ENCODE measurements around the gene SUDS3. TPM values are rescaled to one million over a fixed set of nuclear protein-coding genes. Genes with fewer than 3 reads are reported as not detected.

Gene SUDS3
- polyA plus RNA-seq, 1 donor (not counting 4 experiments of a cell fraction or from before 2014, with no cell fraction given) = 32.4 TPM

DNA sequence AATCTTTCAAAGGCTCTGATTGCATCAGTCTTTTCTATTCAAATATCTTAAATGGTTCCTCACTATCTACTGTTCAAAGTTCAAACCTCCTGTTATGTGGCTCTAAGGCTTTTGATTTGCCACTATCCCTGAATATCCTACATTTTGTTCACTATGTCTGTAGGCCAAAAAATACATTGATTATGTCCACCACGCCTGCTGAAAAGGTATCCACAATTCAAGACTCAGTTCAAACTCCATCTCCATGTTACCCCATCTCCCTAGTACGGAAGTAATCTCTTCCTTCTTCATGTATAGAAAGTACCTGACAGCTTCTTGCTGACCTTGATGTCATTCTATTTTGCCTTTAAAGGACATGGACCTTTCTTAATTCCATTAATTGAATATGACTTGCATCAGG lies 28.4 kb upstream of the SUDS3 start:
- DNase-seq (ENCODE audit: low read depth, low spot score) = no peak
- no peaks in the 10 kb centered on the region for H3K9me3 ChIP-seq (ENCODE audit: control insufficient read depth, low read depth, low read length)
- H3K4me2 ChIP-seq (ENCODE audit: control insufficient read depth, extremely low read depth, insufficient read depth, low read depth, low read length) = no peak overlapping the region
- no peak overlapping the region for H2AFZ ChIP-seq (ENCODE audit: control insufficient read depth, low read length)
- peaks cover 0 to 2% of the 10 kb centered on the region in 2 experiments for H3K36me3 ChIP-seq (ENCODE audit: control insufficient read depth in 2 of 2, extremely low read depth in 1 of 2, insufficient read depth in 2 of 2, low read length in 2 of 2)
- no peaks in the 10 kb centered on the region for H3K9me1 ChIP-seq (ENCODE audit: control insufficient read depth, extremely low read depth, insufficient read depth, low read length)
- no peak for FAIRE-seq
- H3K4me3 ChIP-seq (ENCODE audit: control insufficient read depth in 2 of 3, extremely low read depth in 1 of 3, insufficient read depth in 2 of 3, low read depth in 1 of 3, low read length in 3 of 3) = no peak overlapping the region
- H3K79me2 ChIP-seq (ENCODE audit: control insufficient read depth, insufficient read depth, low read length) = peaks cover 39% of the 10 kb centered on the region
- no peak overlapping the region for H3K27ac ChIP-seq (ENCODE audit: control insufficient read depth, insufficient read depth, low read length)
- dilution Hi-C loops (cut with MboI; ENCODE audit: extremely low pct_ligation_motif_present, low sequenced_read_pairs) = no loop called here
- no peaks in the 10 kb centered on the region for H4K20me1 ChIP-seq (ENCODE audit: control insufficient read depth, extremely low read depth, insufficient read depth, low read length)
- TF ChIP-seq, protein P1, sequence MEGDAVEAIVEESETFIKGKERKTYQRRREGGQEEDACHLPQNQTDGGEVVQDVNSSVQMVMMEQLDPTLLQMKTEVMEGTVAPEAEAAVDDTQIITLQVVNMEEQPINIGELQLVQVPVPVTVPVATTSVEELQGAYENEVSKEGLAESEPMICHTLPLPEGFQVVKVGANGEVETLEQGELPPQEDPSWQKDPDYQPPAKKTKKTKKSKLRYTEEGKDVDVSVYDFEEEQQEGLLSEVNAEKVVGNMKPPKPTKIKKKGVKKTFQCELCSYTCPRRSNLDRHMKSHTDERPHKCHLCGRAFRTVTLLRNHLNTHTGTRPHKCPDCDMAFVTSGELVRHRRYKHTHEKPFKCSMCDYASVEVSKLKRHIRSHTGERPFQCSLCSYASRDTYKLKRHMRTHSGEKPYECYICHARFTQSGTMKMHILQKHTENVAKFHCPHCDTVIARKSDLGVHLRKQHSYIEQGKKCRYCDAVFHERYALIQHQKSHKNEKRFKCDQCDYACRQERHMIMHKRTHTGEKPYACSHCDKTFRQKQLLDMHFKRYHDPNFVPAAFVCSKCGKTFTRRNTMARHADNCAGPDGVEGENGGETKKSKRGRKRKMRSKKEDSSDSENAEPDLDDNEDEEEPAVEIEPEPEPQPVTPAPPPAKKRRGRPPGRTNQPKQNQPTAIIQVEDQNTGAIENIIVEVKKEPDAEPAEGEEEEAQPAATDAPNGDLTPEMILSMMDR (optimal IDR thresholded peaks at IDR 0.05 in 1 of 3, IDR thresholded peaks at IDR 0.05 in 1 of 3, conservative IDR thresholded peaks at IDR 0.05 in 1 of 3; ENCODE audit: extremely low read depth in 1 of 3, insufficient read depth in 2 of 3, low read length in 3 of 3) = no peak
- TF ChIP-seq EZH2 (IDR thresholded peaks at IDR 0.05; ENCODE audit: low read length) = no peak
- H3K4me1 ChIP-seq (ENCODE audit: control insufficient read depth, extremely low read depth, insufficient read depth, low read length) = no peaks in the 10 kb centered on the region
- H3K27me3 ChIP-seq (ENCODE audit: control insufficient read depth, extremely low read depth, insufficient read depth, low read length) = no peaks in the 10 kb centered on the region
- H3K9ac ChIP-seq (ENCODE audit: control insufficient read depth, extremely low read depth, insufficient read depth, low read length) = no peak overlapping the region

DNA sequence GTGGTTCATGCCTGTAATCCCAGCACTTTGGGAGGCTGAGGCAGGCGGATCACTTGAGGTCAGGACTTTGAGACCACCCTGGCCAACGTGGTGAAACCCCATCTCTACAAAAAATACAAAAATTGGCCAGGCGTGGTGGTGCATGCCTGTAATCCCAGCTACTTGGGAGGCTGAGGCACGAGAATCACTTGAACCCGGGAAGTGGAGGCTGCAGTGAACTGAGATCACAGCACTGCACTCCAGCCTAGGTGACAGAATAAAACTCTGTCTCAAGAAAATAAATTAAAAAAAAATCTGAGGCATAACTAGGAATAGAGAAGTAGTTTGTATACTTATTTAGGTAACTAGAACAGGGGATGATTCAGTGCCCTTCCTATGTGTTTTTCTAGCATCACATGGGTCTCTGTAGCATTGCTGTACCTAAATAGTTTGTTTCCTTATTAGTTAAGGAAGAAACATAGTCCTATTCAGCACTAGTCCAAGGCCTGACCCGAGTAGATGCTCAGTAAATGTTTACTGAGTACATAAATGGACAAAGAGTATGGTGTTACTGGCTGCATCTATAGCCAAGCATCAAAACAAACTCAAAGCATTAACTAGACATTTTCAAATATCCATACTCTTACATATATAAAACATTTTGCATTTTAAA lies 25.3 kb upstream of the SUDS3 start:
- H3K9me1 ChIP-seq (ENCODE audit: control insufficient read depth, extremely low read depth, insufficient read depth, low read length) = no peaks in the 10 kb centered on the region
- no peak overlapping the region for H3K4me3 ChIP-seq (ENCODE audit: control insufficient read depth in 2 of 3, extremely low read depth in 1 of 3, insufficient read depth in 2 of 3, low read depth in 1 of 3, low read length in 3 of 3)
- H3K9ac ChIP-seq (ENCODE audit: control insufficient read depth, extremely low read depth, insufficient read depth, low read length) = no peak overlapping the region
- H3K27ac ChIP-seq (ENCODE audit: control insufficient read depth, insufficient read depth, low read length) = no peak overlapping the region
- dilution Hi-C loops (cut with MboI; ENCODE audit: extremely low pct_ligation_motif_present, low sequenced_read_pairs) = no loop called here
- no peaks in the 10 kb centered on the region for H3K9me3 ChIP-seq (ENCODE audit: control insufficient read depth, low read depth, low read length)
- H2AFZ ChIP-seq (ENCODE audit: control insufficient read depth, low read length) = no peak overlapping the region
- H3K27me3 ChIP-seq (ENCODE audit: control insufficient read depth, extremely low read depth, insufficient read depth, low read length) = no peaks in the 10 kb centered on the region
- no peak overlapping the region for H3K4me2 ChIP-seq (ENCODE audit: control insufficient read depth, extremely low read depth, insufficient read depth, low read depth, low read length)
- H3K4me1 ChIP-seq (ENCODE audit: control insufficient read depth, extremely low read depth, insufficient read depth, low read length) = no peaks in the 10 kb centered on the region
- H3K36me3 ChIP-seq (ENCODE audit: control insufficient read depth in 2 of 2, extremely low read depth in 1 of 2, insufficient read depth in 2 of 2, low read length in 2 of 2) = no peaks in the 10 kb centered on the region
- no peak for TF ChIP-seq EZH2 (IDR thresholded peaks at IDR 0.05; ENCODE audit: low read length)
- TF ChIP-seq, protein P1 (optimal IDR thresholded peaks at IDR 0.05 in 1 of 3, IDR thresholded peaks at IDR 0.05 in 1 of 3, conservative IDR thresholded peaks at IDR 0.05 in 1 of 3; ENCODE audit: extremely low read depth in 1 of 3, insufficient read depth in 2 of 3, low read length in 3 of 3) = no peak
- FAIRE-seq (no peak), DNase-seq (ENCODE audit: low read depth, low spot score) (no peak)
- no peaks in the 10 kb centered on the region for H4K20me1 ChIP-seq (ENCODE audit: control insufficient read depth, extremely low read depth, insufficient read depth, low read length)
- H3K79me2 ChIP-seq (ENCODE audit: control insufficient read depth, insufficient read depth, low read length) = peaks cover 59% of the 10 kb centered on the region

All from keratinocyte (primary cell).